ENCODE results near the gene TSPAN13.
A peak's percentile ranks its signal among the peaks of the same experiment; 100 is the strongest.

The TSPAN13 gene

GRCh38 chr7:16776053-16776452 is 22.5 kb downstream of the TSPAN13 start:
- DNase-seq (ENCODE audit: low spot score), result no peak

GRCh38 chr7:16778476-16778875 is 24.9 kb downstream of the TSPAN13 start:
- DNase-seq (ENCODE audit: low spot score), result no peak

- no peak for DNase-seq (ENCODE audit: low spot score)
Observed at GRCh38 chr7:16779051-16779450, 25.5 kb downstream of the TSPAN13 start.

GRCh38 chr7:16780596-16780995 is 27.0 kb downstream of the TSPAN13 start:
- DNase-seq (ENCODE audit: low spot score), result no peak

- DNase-seq (ENCODE audit: low spot score), result no peak
Observed at GRCh38 chr7:16785321-16785720, 31.8 kb downstream of the TSPAN13 start.

GRCh38 chr7:16785846-16786245 is 32.3 kb downstream of the TSPAN13 start:
- no peak for DNase-seq (ENCODE audit: low spot score)

GRCh38 chr7:16786257-16786656 is 32.7 kb downstream of the TSPAN13 start:
- no peak for DNase-seq (ENCODE audit: low spot score)

- no peak for DNase-seq (ENCODE audit: low spot score)
Observed at GRCh38 chr7:16787127-16787526, 33.6 kb downstream of the TSPAN13 start.

GRCh38 chr7:16791071-16791470 is 37.5 kb downstream of the TSPAN13 start:
- no peak for DNase-seq (ENCODE audit: low spot score)

- no peak for DNase-seq (ENCODE audit: low spot score)
Observed at GRCh38 chr7:16791905-16792698, 38.5 kb downstream of the TSPAN13 start.

- no peak for DNase-seq (ENCODE audit: low spot score)
Observed at GRCh38 chr7:16794986-16795385, 41.4 kb downstream of the TSPAN13 start.

- no peak for DNase-seq (ENCODE audit: low spot score)
Observed at GRCh38 chr7:16795624-16796023, 42.1 kb downstream of the TSPAN13 start.

GRCh38 chr7:16801111-16801542 is 47.6 kb downstream of the TSPAN13 start:
- DNase-seq (ENCODE audit: low spot score), result peak; percentile 74

- DNase-seq (ENCODE audit: low spot score), result no peak
Observed at GRCh38 chr7:16801579-16801978, 48.0 kb downstream of the TSPAN13 start.

- no peak for DNase-seq (ENCODE audit: low spot score)
Observed at GRCh38 chr7:16803125-16803524, 49.6 kb downstream of the TSPAN13 start.

GRCh38 chr7:16803881-16804673 is 50.5 kb downstream of the TSPAN13 start:
- DNase-seq (ENCODE audit: low spot score), result no peak

GRCh38 chr7:16804674-16805439 is 51.3 kb downstream of the TSPAN13 start, which contains the start of gene AGR2:
TSS of gene AGR2 (minus strand) at chr7:16804999. CDS start at chr7:16801796, 3,203 bp downstream.
- no peak for DNase-seq (ENCODE audit: low spot score)

GRCh38 chr7:16805441-16805840 is 51.9 kb downstream of the TSPAN13 start:
- DNase-seq (ENCODE audit: low spot score), result no peak

- no peak for DNase-seq (ENCODE audit: low spot score)
Observed at GRCh38 chr7:16810112-16810511, 56.6 kb downstream of the TSPAN13 start.

GRCh38 chr7:16810573-16810972 is 57.0 kb downstream of the TSPAN13 start:
- no peak for DNase-seq (ENCODE audit: low spot score)

- peak; percentile 35 for DNase-seq (ENCODE audit: low spot score)
Observed at GRCh38 chr7:16811551-16811950, 58.0 kb downstream of the TSPAN13 start.

- DNase-seq (ENCODE audit: low spot score), result no peak
Observed at GRCh38 chr7:16812542-16813231, 59.1 kb downstream of the TSPAN13 start.

All from GM03348 (cell line).